Right atrium auricular region (tissue), 2 donors: Measurements from ENCODE around the gene EGFLAM. TPM values are rescaled to one million over a fixed set of nuclear protein-coding genes. Genes with fewer than 3 reads are reported as not detected.

Source experiments
- DNase-seq: peaks from one replicate; pipeline ENCODE4 v3.0.0-alpha.2; 2019; ENCODE audit warnings: low spot score
- H3K27ac ChIP-seq, 2 donors: fragments of 200-600 bp; sonication (generic); 1 replicate in 1 of 2; 2 replicates in 1 of 2; pipeline ENCODE4 v1.5.1; 2016 to 2019
- H3K27me3 ChIP-seq, 2 donors: fragments of 200-600 bp; sonication (generic); one replicate each; pipeline versions ENCODE4 v1.5.1 to v1.6.0; 2017 to 2019
- H3K36me3 ChIP-seq: fragments of 200-600 bp; sonication (generic); one replicate; pipeline ENCODE4 v1.5.1; 2016
- H3K4me1 ChIP-seq, 2 donors: fragments of 200-600 bp; sonication (generic); one replicate each; pipeline versions ENCODE4 v1.5.1 to v1.6.0; 2017 to 2019
- H3K4me3 ChIP-seq, 2 donors: fragments of 200-600 bp; sonication (generic); 1 replicate in 1 of 2; 2 replicates in 1 of 2; pipeline ENCODE4 v1.5.1; 2017 to 2019; ENCODE audit warnings: mild to moderate bottlenecking in 1 of 2, moderate library complexity in 1 of 2
- H3K9me3 ChIP-seq, 2 donors: fragments of 200-600 bp; sonication (generic); one replicate each; pipeline ENCODE4 v1.5.1; 2019
- total RNA-seq, 2 donors: library from RNA; depleted of rRNA; stranded (reverse); fragments of >200 nt; gene quantifications; one replicate each; pipeline ENCODE4 v1.1.0, GENCODE V29; 2016
- TF ChIP-seq, protein P1 (sequence below), 2 donors: fragments of 200-600 bp; sonication (generic); IDR thresholded peaks; one replicate each; pipeline ENCODE4 v1.5.1; 2019; ENCODE audit warnings: antibody characterized with exemption in 2 of 2

EGFLAM gene
- total RNA-seq, 2 donors from 2014 or later = 2.2 to 8.8 TPM

DNA sequence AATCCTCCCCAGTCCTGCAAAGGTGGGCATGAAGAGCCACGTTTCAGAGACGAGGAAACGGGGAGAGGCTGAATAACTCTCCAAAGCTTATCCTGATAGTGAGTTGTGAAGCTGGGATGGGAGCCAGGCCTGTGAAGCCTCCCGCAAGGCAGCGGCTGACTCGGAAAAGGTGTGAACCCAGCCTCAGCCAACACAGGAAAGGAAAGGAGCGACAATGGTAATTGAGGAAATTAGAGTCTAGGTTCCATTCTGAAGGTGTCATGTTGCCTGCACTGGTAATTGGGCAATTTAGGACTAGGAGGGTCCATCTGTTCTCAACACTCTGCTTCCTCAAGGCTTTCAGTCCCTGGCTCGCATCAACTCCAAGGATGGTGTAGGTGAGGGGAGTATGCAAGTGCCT, 214.6 kb downstream of the EGFLAM start:
- TF ChIP-seq, protein P1, sequence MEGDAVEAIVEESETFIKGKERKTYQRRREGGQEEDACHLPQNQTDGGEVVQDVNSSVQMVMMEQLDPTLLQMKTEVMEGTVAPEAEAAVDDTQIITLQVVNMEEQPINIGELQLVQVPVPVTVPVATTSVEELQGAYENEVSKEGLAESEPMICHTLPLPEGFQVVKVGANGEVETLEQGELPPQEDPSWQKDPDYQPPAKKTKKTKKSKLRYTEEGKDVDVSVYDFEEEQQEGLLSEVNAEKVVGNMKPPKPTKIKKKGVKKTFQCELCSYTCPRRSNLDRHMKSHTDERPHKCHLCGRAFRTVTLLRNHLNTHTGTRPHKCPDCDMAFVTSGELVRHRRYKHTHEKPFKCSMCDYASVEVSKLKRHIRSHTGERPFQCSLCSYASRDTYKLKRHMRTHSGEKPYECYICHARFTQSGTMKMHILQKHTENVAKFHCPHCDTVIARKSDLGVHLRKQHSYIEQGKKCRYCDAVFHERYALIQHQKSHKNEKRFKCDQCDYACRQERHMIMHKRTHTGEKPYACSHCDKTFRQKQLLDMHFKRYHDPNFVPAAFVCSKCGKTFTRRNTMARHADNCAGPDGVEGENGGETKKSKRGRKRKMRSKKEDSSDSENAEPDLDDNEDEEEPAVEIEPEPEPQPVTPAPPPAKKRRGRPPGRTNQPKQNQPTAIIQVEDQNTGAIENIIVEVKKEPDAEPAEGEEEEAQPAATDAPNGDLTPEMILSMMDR (IDR thresholded peaks at IDR 0.05) = no peak
- Histone ChIP-seq H3K4me3 (no peak overlapping the region), H3K27ac (peak overlapping the region in 1 of 2 donors; percentile 29), H3K9me3 (no peaks in the 10 kb centered on the region), H3K4me1 (peaks cover 0 to 42% of the 10 kb centered on the region in 2 donors), H3K36me3 (no peaks in the 10 kb centered on the region), H3K27me3 (no peaks in the 10 kb centered on the region)
- no peak for DNase-seq

DNA sequence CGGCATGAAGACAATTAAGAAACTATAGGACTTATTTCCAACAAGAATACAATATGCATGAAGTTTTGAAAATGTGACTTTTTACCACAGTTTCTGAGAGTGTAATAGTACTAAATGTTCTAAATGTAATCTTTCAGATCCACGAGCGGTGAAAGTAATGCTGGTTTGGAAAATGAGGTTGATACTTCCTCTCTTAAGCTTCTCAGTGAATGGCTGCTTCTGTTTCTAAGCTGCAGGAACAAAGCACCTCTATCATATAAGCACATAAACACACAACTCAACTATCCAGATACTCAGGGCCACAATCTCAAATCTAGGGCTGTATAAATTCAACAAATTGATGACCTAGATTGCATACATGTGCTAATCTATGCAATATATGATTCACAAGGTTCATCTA, 219.8 kb downstream of the EGFLAM start:
- no peaks in the 10 kb centered on the region for H3K27me3 ChIP-seq

DNA sequence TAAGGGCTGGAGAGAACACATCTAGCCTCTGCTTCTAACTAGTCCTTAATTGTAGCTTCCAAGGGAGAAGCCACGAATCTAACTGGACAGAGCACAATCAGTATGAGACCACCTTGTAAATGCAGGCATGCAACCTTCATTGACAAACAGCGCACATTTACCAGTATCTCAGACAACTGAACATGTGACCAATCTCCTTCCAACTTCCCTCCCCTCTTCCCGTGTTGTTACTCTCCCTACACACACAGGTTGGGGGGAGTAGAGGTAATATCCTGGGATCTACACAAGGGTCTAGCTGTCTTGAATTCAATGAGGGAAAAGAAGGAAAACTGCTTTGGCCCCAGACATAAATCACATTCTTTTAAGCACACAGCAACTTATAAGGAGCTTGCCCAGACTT, 220.5 kb downstream of the EGFLAM start:
- no peak overlapping the region for H3K27ac ChIP-seq
- H3K9me3 ChIP-seq = no peaks in the 10 kb centered on the region
- DNase-seq = no peak
- TF ChIP-seq, protein P1 (IDR thresholded peaks at IDR 0.05) = no peak
- H3K36me3 ChIP-seq = peaks cover 28% of the 10 kb centered on the region
- H3K27me3 ChIP-seq = no peaks in the 10 kb centered on the region
- H3K4me3 ChIP-seq = no peak overlapping the region
- H3K4me1 ChIP-seq = no peaks in the 10 kb centered on the region

More for the DNA sequence above, 219.8 kb downstream of the EGFLAM start:
- Histone ChIP-seq H3K9me3 (no peaks in the 10 kb centered on the region), H3K4me1 (peaks cover 0 to 6% of the 10 kb centered on the region in 2 donors), H3K27ac (no peak overlapping the region), H3K4me3 (no peak overlapping the region), H3K36me3 (peaks cover 25% of the 10 kb centered on the region)
- DNase-seq = no peak
- TF ChIP-seq, protein P1 (IDR thresholded peaks at IDR 0.05) = no peak

DNA sequence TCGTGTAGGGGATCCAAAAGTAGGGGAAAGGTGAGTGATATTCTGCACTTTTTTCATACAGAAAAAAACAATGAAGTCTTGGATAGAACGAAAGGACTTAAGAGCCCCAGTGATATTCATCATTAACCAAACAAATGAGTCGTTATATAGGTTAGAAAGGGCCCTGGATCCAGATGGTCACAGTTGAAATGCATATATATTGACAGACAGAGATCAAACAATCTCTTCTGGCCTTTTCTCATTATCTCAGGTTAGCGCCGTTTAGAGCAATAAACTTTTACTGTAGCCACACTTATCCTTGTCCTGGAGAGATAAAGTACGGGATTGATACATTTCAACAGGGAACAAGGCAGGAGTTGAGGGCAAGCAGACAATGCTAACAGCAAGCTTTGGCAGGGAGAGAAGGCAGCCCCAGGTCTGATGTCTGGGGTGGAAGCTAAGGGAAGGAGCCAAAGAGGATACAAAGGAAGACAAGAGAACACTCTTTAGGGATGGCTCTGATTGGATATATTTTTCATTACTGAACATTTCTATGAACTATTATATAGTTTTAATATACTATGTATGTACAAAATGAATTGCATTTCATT, 221.1 kb downstream of the EGFLAM start:
- Histone ChIP-seq H3K27ac (no peak overlapping the region), H3K4me1 (no peaks in the 10 kb centered on the region), H3K27me3 (no peaks in the 10 kb centered on the region), H3K4me3 (no peak overlapping the region), H3K9me3 (no peaks in the 10 kb centered on the region), H3K36me3 (peaks cover 32% of the 10 kb centered on the region)
- TF ChIP-seq, protein P1 (IDR thresholded peaks at IDR 0.05) = no peak
- DNase-seq = no peak

DNA sequence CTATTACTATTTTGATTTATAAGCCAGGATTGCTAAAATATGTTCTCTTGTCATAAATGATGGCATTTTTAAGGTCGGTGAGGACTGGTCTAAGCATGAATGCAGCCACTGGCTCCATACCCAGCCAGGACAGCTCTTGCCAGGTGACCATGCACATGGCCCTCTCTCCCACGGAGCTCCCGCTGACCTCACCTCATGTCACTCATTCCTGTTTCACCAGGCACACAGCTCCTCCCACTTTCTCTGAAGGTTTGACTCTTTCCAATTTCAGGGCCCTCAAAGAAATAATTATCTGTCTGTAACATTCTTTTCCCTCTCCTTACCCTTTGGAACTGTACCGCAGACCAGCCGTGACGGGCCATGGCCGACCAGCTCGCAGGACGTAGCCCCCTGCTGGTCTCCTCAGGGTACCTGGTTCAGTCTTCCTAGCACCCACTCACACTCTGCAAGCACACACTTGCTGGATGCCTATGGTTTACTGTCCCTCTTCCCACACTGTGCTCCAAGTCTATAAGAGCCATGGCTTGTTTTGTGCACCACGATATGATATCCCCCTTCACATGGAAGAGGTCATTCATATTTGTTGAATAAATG, 225.5 kb downstream of the EGFLAM start:
- no peaks in the 10 kb centered on the region for H3K9me3 ChIP-seq
- TF ChIP-seq, protein P1 (IDR thresholded peaks at IDR 0.05) = no peak
- no peak overlapping the region for H3K27ac ChIP-seq
- no peak for DNase-seq
- H3K27me3 ChIP-seq = no peaks in the 10 kb centered on the region
- peaks cover 43% of the 10 kb centered on the region for H3K36me3 ChIP-seq
- H3K4me3 ChIP-seq = no peak overlapping the region
- H3K4me1 ChIP-seq = no peaks in the 10 kb centered on the region

DNA sequence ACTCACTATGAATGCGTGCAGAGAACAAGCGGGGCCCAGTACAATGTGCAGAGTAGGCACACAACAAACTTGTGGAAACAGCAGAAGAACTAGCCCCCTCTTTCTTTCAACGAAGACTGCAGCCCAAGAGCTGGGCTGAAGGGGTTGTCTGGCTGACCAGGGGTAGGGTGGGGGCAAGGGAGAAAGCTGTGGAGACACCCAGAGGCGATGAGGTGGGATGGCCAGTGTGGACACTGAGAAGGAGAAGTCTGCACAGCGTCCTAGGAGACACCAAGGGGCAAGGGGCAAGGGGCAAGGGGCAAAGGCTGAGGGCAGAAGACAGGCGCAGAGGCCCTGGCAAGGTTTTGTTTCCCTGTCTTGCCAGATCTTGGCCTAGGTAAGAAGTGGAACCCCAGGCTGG, 235.8 kb downstream of the EGFLAM start:
- Histone ChIP-seq H3K27me3 (no peaks in the 10 kb centered on the region), H3K27ac (no peak overlapping the region), H3K4me1 (no peaks in the 10 kb centered on the region), H3K36me3 (peaks cover 47% of the 10 kb centered on the region), H3K9me3 (no peaks in the 10 kb centered on the region), H3K4me3 (no peak overlapping the region)
- DNase-seq = no peak
- TF ChIP-seq, protein P1 (IDR thresholded peaks at IDR 0.05) = no peak
